ENCODE data around the gene ATP5F1C. TPM values are rescaled to one million over a fixed set of nuclear protein-coding genes. Genes with fewer than 3 reads are reported as not detected.

The ATP5F1C gene
- total and polyA plus RNA-seq, 2 donors (not counting 3 experiments of a cell fraction or from before 2014, with no cell fraction given), result 184 to 290 TPM

GRCh38 chr10:7797582-7797981, 9.6 kb downstream of the ATP5F1C start:
- no peaks in the 10 kb centered on the region for H3K27me3 ChIP-seq (ENCODE audit: control insufficient read depth in 2 of 2, insufficient read depth in 2 of 2, low read length in 2 of 2)
- POLR2A ChIA-PET, result interaction anchor here (1.1 to 2.1 kb wide), 2 partner anchors 10 to 20 kb away, joined by 5 to 7 read pairs; partner anchors contain the start of genes ATP5F1C, KIN and TAF3
- H3K36me3 ChIP-seq (ENCODE audit: control insufficient read depth in 2 of 2, extremely low read depth in 1 of 2, insufficient read depth in 2 of 2, low read length in 2 of 2), result peaks cover 7 to 25% of the 10 kb centered on the region in 2 experiments
- DNase-seq (ENCODE audit: low read depth, low spot score) (peak; percentile 87), FAIRE-seq (peak; percentile 91)
- peaks cover 41% of the 10 kb centered on the region for H3K79me2 ChIP-seq (ENCODE audit: control insufficient read depth, insufficient read depth, low read length)
- BruUV-seq (replicated peaks), result no TSS peak
- H2AFZ ChIP-seq (ENCODE audit: low read depth, low read length), result no peak overlapping the region
- H3K9me1 ChIP-seq (replicated peaks; ENCODE audit: control insufficient read depth, extremely low read depth, insufficient read depth, low read length), result no peaks in the 10 kb centered on the region
- no peak overlapping the region for H3K4me3 ChIP-seq (replicated peaks in 1 of 3; ENCODE audit: insufficient read depth in 1 of 3, low read depth in 1 of 3, low read length in 3 of 3)
- TF ChIP-seq JUN (IDR thresholded peaks at IDR 0.05; ENCODE audit: borderline replicate concordance, insufficient read depth, insufficient read length, low read depth) (peak; percentile 70), POLR2AphosphoS5 (IDR thresholded peaks at IDR 0.05; ENCODE audit: insufficient read depth, low read depth, low read length) (no peak), POLR2A (IDR thresholded peaks at IDR 0.05; ENCODE audit: low read depth, low read length) (no peak), FOS (IDR thresholded peaks at IDR 0.05; ENCODE audit: borderline replicate concordance, insufficient read depth, low read length) (peak; percentile 87), EZH2 (IDR thresholded peaks at IDR 0.05; ENCODE audit: borderline replicate concordance, low read depth, low read length, severe bottlenecking) (no peak), MYC (IDR thresholded peaks at IDR 0.05; ENCODE audit: low read depth, low read length) (no peak), GATA2 (IDR thresholded peaks at IDR 0.05; ENCODE audit: insufficient read depth, insufficient read length, low read depth, low read length) (peak; percentile 44)
- TF ChIP-seq, protein P1, sequence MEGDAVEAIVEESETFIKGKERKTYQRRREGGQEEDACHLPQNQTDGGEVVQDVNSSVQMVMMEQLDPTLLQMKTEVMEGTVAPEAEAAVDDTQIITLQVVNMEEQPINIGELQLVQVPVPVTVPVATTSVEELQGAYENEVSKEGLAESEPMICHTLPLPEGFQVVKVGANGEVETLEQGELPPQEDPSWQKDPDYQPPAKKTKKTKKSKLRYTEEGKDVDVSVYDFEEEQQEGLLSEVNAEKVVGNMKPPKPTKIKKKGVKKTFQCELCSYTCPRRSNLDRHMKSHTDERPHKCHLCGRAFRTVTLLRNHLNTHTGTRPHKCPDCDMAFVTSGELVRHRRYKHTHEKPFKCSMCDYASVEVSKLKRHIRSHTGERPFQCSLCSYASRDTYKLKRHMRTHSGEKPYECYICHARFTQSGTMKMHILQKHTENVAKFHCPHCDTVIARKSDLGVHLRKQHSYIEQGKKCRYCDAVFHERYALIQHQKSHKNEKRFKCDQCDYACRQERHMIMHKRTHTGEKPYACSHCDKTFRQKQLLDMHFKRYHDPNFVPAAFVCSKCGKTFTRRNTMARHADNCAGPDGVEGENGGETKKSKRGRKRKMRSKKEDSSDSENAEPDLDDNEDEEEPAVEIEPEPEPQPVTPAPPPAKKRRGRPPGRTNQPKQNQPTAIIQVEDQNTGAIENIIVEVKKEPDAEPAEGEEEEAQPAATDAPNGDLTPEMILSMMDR (IDR thresholded peaks at IDR 0.05; ENCODE audit: extremely low read depth in 1 of 2, insufficient read depth in 1 of 2, low read depth in 1 of 2, low read length in 2 of 2), result no peak
- TF ChIP-seq, protein P2, sequence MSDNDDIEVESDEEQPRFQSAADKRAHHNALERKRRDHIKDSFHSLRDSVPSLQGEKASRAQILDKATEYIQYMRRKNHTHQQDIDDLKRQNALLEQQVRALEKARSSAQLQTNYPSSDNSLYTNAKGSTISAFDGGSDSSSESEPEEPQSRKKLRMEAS (IDR thresholded peaks at IDR 0.05; ENCODE audit: insufficient read depth, insufficient read length), result no peak
- peak overlapping the region; percentile 38 for H3K4me2 ChIP-seq (ENCODE audit: insufficient read depth, low read length)
- H3K4me1 ChIP-seq (ENCODE audit: control insufficient read depth, extremely low read depth, insufficient read depth, low read length), result peaks cover 17% of the 10 kb centered on the region
- dilution Hi-C loops (cut with MboI; ENCODE audit: extremely low pct_ligation_motif_present, low sequenced_read_pairs), result no loop called here
- no peaks in the 10 kb centered on the region for H3K9me3 ChIP-seq (replicated peaks; ENCODE audit: control insufficient read depth, insufficient read depth, low read length)
- H4K20me1 ChIP-seq (replicated peaks; ENCODE audit: control insufficient read depth, extremely low read depth, insufficient read depth, low read length), result no peaks in the 10 kb centered on the region
- CTCF ChIA-PET, result interaction anchor here (0.5 to 1.9 kb wide), 8 partner anchors 9 to 1349 kb away, joined by 3 to 7 read pairs (median 4); partner anchors contain the start of genes ATP5F1C, KIN and TAF3
- peak overlapping the region; percentile 44 for H3K27ac ChIP-seq (ENCODE audit: insufficient read depth, low read depth, low read length)
- H3K9ac ChIP-seq (replicated peaks; ENCODE audit: extremely low read depth, insufficient read depth, low read length), result peak overlapping the region; percentile 25
- intact Hi-C loops (cut with micrococcal nuclease), result loop anchor here (1.0 kb wide), 1 partner anchor 9 kb away; the partner anchor contains the start of gene ATP5F1C
